ENCODE measurements around the gene MYO3B.
A peak's percentile ranks its signal among the peaks of the same experiment; 100 is the strongest.

MYO3B gene

DNA sequence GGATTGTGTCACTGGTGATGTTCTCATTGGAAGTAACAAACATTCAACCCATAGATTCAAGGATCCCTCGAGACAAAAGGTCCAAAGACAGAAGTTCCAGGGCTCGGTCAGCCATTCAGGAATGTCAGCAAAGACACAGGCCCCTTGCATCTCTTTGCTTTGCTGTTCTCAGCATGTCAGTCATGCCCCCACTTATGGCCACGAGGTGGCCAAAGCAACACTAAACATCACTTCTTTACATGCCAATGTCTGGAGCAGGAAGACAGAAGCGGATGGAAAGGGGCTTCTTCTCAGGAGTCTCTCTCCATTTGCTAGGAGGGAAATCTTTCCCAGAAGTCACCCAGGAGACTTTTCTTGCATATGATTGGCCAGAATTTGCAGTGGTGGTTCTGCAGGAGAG is 345.6 kb downstream of the MYO3B start:
- no peak overlapping the region for H2AFZ ChIP-seq (ENCODE audit: insufficient read depth, low read length, poor library complexity)
- no peaks in the 10 kb centered on the region for H3K27me3 ChIP-seq (ENCODE audit: insufficient read depth, low read length)
- DNase-seq, result peak in 1 of 2 donors; percentile 9
- no peaks in the 10 kb centered on the region for H3K79me2 ChIP-seq (ENCODE audit: control insufficient read depth, insufficient read depth, low read length, poor library complexity)
- no peak overlapping the region for H3K23ac ChIP-seq (ENCODE audit: low read length)
- peaks cover 2 to 4% of the 10 kb centered on the region in 2 experiments for H3K4me1 ChIP-seq (ENCODE audit: control insufficient read depth in 1 of 2, insufficient read depth in 2 of 2, low read length in 2 of 2)
- H3K79me1 ChIP-seq (ENCODE audit: low read length), result no peaks in the 10 kb centered on the region
- no peak overlapping the region for H3K27ac ChIP-seq (ENCODE audit: low read depth, low read length)
- H3K4me3 ChIP-seq (ENCODE audit: low read depth, low read length), result no peak overlapping the region
- no peak overlapping the region for H4K8ac ChIP-seq (ENCODE audit: low read depth, low read length)
- no peak overlapping the region for H2BK12ac ChIP-seq (ENCODE audit: low read length)
- H4K91ac ChIP-seq (ENCODE audit: low read depth, low read length), result no peak overlapping the region
- no peak overlapping the region for H2AK5ac ChIP-seq (ENCODE audit: low read length)
- no peak overlapping the region for H4K12ac ChIP-seq (ENCODE audit: low read depth, low read length)
- no peaks in the 10 kb centered on the region for H3K9me3 ChIP-seq (ENCODE audit: insufficient read depth, low read depth, low read length)
- no peak overlapping the region for H3K9ac ChIP-seq (ENCODE audit: low read length)
- H3K36me3 ChIP-seq (ENCODE audit: control insufficient read depth in 1 of 2, insufficient read depth in 2 of 2, low read length in 2 of 2), result no peaks in the 10 kb centered on the region
- no peak overlapping the region for H3K14ac ChIP-seq (ENCODE audit: low read length)
- no peak overlapping the region for H2BK120ac ChIP-seq (ENCODE audit: insufficient read depth, low read length, poor library complexity)
- no peak overlapping the region for H3K18ac ChIP-seq (ENCODE audit: low read length)
- no peak overlapping the region for H3K4ac ChIP-seq (ENCODE audit: low read depth, low read length)
- no CpG with 5 or more reads among the region's 4 CpGs for WGBS (ENCODE audit: extremely low coverage, insufficient coverage, insufficient read length)
- H2BK5ac ChIP-seq (ENCODE audit: low read depth, low read length, poor library complexity), result no peak overlapping the region
- no peak overlapping the region for H3K4me2 ChIP-seq (ENCODE audit: low read length)

DNA sequence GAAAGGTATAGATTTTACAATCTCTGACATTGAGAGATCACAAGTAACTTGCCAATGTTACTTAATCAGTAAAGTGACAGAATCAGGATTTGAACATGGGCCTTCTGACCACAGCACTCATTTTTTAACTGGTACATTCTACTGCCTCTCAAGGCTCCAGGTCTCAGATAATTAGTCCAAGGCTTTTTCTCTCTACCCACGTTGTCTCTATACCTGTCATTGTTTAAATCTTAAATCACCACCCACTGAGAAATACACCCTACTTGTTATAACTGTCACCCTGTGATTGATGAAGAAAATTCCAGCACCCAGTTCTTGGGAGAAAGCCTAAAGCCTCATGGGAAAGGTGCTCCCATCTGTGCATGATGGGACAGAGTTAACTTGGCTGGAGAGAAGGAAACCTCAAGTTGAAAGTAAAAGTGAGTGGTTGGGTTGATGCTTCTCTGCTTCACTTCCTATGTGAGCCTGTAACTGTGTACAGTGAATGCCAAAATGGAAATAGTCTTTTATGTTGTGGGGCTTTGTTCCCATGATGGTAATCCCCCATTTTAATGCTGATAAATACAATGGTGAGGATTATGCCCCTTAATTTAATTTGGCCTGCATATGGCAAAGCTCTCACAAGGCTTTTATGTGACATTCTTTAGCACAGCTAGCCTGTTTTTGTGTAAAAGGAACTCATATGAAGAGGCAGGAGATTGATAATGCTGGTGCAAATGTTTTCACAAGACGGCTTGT is 347.1 kb downstream of the MYO3B start:
- Histone ChIP-seq H3K4me2 (ENCODE audit: low read length) (no peak overlapping the region), H3K27me3 (ENCODE audit: insufficient read depth, low read length) (no peaks in the 10 kb centered on the region), H3K79me1 (ENCODE audit: low read length) (no peaks in the 10 kb centered on the region), H4K12ac (ENCODE audit: low read depth, low read length) (no peak overlapping the region), H3K4me1 (ENCODE audit: control insufficient read depth in 1 of 2, insufficient read depth in 2 of 2, low read length in 2 of 2) (peaks cover 2 to 4% of the 10 kb centered on the region in 2 experiments), H2BK120ac (ENCODE audit: insufficient read depth, low read length, poor library complexity) (no peak overlapping the region), H2AK5ac (ENCODE audit: low read length) (no peak overlapping the region), H3K9ac (ENCODE audit: low read length) (no peak overlapping the region), H3K27ac (ENCODE audit: low read depth, low read length) (no peak overlapping the region), H3K23ac (ENCODE audit: low read length) (no peak overlapping the region), H4K91ac (ENCODE audit: low read depth, low read length) (no peak overlapping the region), H2BK5ac (ENCODE audit: low read depth, low read length, poor library complexity) (no peak overlapping the region), H3K36me3 (ENCODE audit: control insufficient read depth in 1 of 2, insufficient read depth in 2 of 2, low read length in 2 of 2) (no peaks in the 10 kb centered on the region), H2AFZ (ENCODE audit: insufficient read depth, low read length, poor library complexity) (no peak overlapping the region), H3K4ac (ENCODE audit: low read depth, low read length) (no peak overlapping the region), H3K18ac (ENCODE audit: low read length) (no peak overlapping the region), H3K4me3 (ENCODE audit: low read depth, low read length) (no peak overlapping the region), H3K14ac (ENCODE audit: low read length) (no peak overlapping the region), H3K79me2 (ENCODE audit: control insufficient read depth, insufficient read depth, low read length, poor library complexity) (no peaks in the 10 kb centered on the region), H4K8ac (ENCODE audit: low read depth, low read length) (no peak overlapping the region), H3K9me3 (ENCODE audit: insufficient read depth, low read depth, low read length) (no peaks in the 10 kb centered on the region), H2BK12ac (ENCODE audit: low read length) (no peak overlapping the region)
- no CpG with 5 or more reads among the region's 2 CpGs for WGBS (ENCODE audit: extremely low coverage, insufficient coverage, insufficient read length)
- DNase-seq, result no peak

DNA sequence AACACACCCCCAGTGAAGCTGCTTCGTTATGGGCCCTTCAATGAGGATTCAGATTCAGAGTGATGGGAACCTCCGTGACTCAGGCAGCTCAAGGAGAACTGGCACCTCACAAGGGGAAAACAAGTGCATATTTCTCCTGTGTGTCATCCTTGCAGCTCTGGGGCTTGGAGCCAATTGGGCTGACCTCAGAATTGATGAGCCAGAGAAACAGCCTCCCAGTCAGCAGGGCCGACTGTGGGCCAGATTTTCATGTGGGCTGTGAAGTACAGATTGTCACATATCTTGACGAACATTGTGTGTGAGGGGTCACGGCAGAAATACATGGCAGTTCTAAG is 347.6 kb downstream of the MYO3B start:
- peaks cover 2 to 4% of the 10 kb centered on the region in 2 experiments for H3K4me1 ChIP-seq (ENCODE audit: control insufficient read depth in 1 of 2, insufficient read depth in 2 of 2, low read length in 2 of 2)
- H4K12ac ChIP-seq (ENCODE audit: low read depth, low read length), result no peak overlapping the region
- no peak overlapping the region for H3K18ac ChIP-seq (ENCODE audit: low read length)
- no peak overlapping the region for H3K4ac ChIP-seq (ENCODE audit: low read depth, low read length)
- no peak overlapping the region for H3K14ac ChIP-seq (ENCODE audit: low read length)
- H3K79me1 ChIP-seq (ENCODE audit: low read length), result no peaks in the 10 kb centered on the region
- no peak overlapping the region for H2BK5ac ChIP-seq (ENCODE audit: low read depth, low read length, poor library complexity)
- H2AFZ ChIP-seq (ENCODE audit: insufficient read depth, low read length, poor library complexity), result no peak overlapping the region
- H3K9ac ChIP-seq (ENCODE audit: low read length), result no peak overlapping the region
- DNase-seq, result peak; percentile 49 to 58
- no peak overlapping the region for H4K8ac ChIP-seq (ENCODE audit: low read depth, low read length)
- no peak overlapping the region for H2BK12ac ChIP-seq (ENCODE audit: low read length)
- H3K4me3 ChIP-seq (ENCODE audit: low read depth, low read length), result no peak overlapping the region
- no peaks in the 10 kb centered on the region for H3K27me3 ChIP-seq (ENCODE audit: insufficient read depth, low read length)
- H3K23ac ChIP-seq (ENCODE audit: low read length), result no peak overlapping the region
- H2BK120ac ChIP-seq (ENCODE audit: insufficient read depth, low read length, poor library complexity), result no peak overlapping the region
- H2AK5ac ChIP-seq (ENCODE audit: low read length), result no peak overlapping the region
- no peak overlapping the region for H3K4me2 ChIP-seq (ENCODE audit: low read length)
- no CpG with 5 or more reads among the region's 5 CpGs for WGBS (ENCODE audit: extremely low coverage, insufficient coverage, insufficient read length)
- H3K9me3 ChIP-seq (ENCODE audit: insufficient read depth, low read depth, low read length), result no peaks in the 10 kb centered on the region
- H3K27ac ChIP-seq (ENCODE audit: low read depth, low read length), result no peak overlapping the region
- no peak overlapping the region for H4K91ac ChIP-seq (ENCODE audit: low read depth, low read length)
- H3K36me3 ChIP-seq (ENCODE audit: control insufficient read depth in 1 of 2, insufficient read depth in 2 of 2, low read length in 2 of 2), result no peaks in the 10 kb centered on the region
- H3K79me2 ChIP-seq (ENCODE audit: control insufficient read depth, insufficient read depth, low read length, poor library complexity), result no peaks in the 10 kb centered on the region

DNA sequence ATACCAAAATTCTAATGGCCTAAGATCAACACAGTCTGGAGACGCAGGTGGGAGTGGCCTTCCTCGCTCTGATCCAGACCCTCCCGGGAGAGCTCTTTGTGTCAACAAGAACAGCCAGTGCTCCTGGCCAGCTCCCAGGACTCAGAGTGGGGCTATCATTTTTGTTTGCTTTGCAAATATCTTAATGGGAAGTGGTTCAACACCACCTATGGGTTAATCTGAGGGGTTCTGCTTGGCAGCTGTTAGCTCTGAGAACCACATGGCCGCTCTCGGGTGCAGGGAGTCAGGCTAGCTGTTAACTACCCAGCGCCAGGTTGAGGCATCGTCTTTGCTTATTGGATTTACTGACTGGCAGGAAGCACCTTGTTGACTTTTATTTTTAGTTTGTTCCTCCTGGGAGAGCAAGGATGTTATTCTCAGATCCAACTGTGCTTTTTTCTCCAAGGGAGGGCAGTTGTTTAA is 352.4 kb downstream of the MYO3B start:
- H3K18ac ChIP-seq (ENCODE audit: low read length), result no peak overlapping the region
- H3K36me3 ChIP-seq (ENCODE audit: control insufficient read depth in 1 of 2, insufficient read depth in 2 of 2, low read length in 2 of 2), result no peaks in the 10 kb centered on the region
- H2AK5ac ChIP-seq (ENCODE audit: low read length), result no peak overlapping the region
- no peak overlapping the region for H2BK5ac ChIP-seq (ENCODE audit: low read depth, low read length, poor library complexity)
- peaks cover 2 to 4% of the 10 kb centered on the region in 2 experiments for H3K4me1 ChIP-seq (ENCODE audit: control insufficient read depth in 1 of 2, insufficient read depth in 2 of 2, low read length in 2 of 2)
- no peak overlapping the region for H3K4me2 ChIP-seq (ENCODE audit: low read length)
- H3K79me2 ChIP-seq (ENCODE audit: control insufficient read depth, insufficient read depth, low read length, poor library complexity), result no peaks in the 10 kb centered on the region
- H4K8ac ChIP-seq (ENCODE audit: low read depth, low read length), result no peak overlapping the region
- no peaks in the 10 kb centered on the region for H3K27me3 ChIP-seq (ENCODE audit: insufficient read depth, low read length)
- H3K23ac ChIP-seq (ENCODE audit: low read length), result no peak overlapping the region
- no peak overlapping the region for H4K91ac ChIP-seq (ENCODE audit: low read depth, low read length)
- H3K14ac ChIP-seq (ENCODE audit: low read length), result no peak overlapping the region
- no peaks in the 10 kb centered on the region for H3K9me3 ChIP-seq (ENCODE audit: insufficient read depth, low read depth, low read length)
- WGBS (ENCODE audit: extremely low coverage, insufficient coverage, insufficient read length), result no CpG with 5 or more reads among the region's 7 CpGs
- H3K27ac ChIP-seq (ENCODE audit: low read depth, low read length), result no peak overlapping the region
- H3K4ac ChIP-seq (ENCODE audit: low read depth, low read length), result no peak overlapping the region
- no peak overlapping the region for H4K12ac ChIP-seq (ENCODE audit: low read depth, low read length)
- no peak overlapping the region for H3K4me3 ChIP-seq (ENCODE audit: low read depth, low read length)
- no peak overlapping the region for H2BK12ac ChIP-seq (ENCODE audit: low read length)
- H2BK120ac ChIP-seq (ENCODE audit: insufficient read depth, low read length, poor library complexity), result no peak overlapping the region
- no peak overlapping the region for H2AFZ ChIP-seq (ENCODE audit: insufficient read depth, low read length, poor library complexity)
- DNase-seq, result no peak
- no peaks in the 10 kb centered on the region for H3K79me1 ChIP-seq (ENCODE audit: low read length)
- H3K9ac ChIP-seq (ENCODE audit: low read length), result no peak overlapping the region

Data from trophoblast cell (in vitro differentiated cells and primary cell).